ENCODE measurements around the gene LEFTY1.
"Not testable (repeated sequence)": the region's sequence is repeated elsewhere in the genome, so short reads cannot be mapped to it uniquely, and the experiment has no call there.

Gene LEFTY1, protein sequence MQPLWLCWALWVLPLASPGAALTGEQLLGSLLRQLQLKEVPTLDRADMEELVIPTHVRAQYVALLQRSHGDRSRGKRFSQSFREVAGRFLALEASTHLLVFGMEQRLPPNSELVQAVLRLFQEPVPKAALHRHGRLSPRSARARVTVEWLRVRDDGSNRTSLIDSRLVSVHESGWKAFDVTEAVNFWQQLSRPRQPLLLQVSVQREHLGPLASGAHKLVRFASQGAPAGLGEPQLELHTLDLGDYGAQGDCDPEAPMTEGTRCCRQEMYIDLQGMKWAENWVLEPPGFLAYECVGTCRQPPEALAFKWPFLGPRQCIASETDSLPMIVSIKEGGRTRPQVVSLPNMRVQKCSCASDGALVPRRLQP

DNA sequence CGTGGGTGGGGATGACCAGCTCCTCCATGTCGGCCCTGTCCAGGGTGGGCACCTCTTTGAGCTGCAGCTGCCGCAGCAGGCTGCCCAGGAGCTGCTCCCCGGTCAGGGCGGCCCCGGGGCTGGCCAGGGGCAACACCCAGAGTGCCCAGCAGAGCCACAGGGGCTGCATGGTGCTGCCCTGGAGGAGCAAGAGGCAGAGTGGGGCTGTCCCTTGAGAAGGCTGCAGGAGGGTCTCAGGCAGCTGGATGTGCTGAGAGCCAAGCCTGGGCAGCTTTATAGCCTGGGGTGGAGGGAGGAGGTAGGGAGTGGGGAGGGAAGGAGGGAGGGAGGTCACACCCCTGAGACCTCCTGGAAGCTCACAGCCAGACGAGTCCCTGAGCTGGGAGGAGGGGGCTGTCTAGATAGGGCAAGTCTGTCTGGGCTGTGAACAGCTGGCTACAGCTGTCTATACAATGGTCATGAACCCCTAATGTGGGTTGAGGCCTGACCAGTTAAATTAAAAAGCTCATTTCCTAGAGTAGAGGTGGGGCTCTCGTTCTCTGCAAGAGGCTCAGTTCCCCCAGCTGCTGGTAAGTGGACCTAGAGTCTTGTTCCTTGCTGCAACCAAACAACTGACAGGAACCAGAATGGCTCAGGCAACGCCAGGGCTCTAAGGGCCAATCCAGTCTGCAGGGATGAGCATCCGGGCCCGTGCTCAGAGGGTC, at the start of gene LEFTY1:
TSS of gene LEFTY1 (minus strand) at position 249 of the 704 bp plus-strand sequence. CDS start at position 169, 80 bp downstream.
- DNase-seq = no peak

DNA sequence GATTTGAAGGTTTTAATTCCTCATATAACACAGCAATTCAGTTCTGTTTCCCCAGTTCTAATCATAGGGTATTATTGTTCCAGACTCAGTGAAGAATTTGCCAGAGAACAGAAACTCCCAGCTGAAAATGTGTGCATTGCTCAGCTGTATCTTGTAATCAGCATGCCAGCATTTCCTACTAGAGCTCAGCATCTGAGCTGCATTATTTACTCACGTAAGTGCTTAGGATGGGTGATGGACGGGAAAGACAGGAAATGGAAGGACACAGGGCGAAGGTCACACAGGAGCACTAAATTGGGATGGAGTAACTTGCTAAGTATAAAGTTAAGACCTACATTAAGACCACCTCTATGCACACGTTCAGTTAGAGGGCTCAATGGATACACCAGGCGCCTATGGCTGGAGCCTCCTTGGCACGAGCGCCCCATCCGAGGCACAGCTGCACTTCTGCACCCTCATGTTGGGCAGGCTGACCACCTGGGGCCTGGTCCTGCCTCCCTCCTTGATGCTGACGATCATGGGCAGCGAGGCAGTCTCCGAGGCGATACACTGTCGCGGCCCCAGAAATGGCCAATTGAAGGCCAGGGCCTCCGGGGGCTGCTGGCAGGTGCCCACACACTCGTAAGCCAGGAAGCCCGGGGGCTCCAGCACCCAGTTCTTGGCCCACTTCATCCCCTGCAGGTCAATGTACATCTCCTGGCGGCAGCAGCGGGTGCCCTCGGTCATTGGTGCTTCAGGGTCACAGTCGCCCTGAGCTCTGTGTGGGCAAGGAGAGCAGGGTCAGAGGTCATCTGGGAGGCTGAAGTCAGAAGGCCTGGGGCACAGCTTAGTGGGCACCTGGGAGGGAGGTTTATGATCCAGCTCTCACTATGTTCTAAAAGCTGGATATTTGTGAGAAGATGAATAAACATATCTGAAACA, 48.4 kb upstream of the LEFTY1 start:
- DNase-seq = no peak

DNA sequence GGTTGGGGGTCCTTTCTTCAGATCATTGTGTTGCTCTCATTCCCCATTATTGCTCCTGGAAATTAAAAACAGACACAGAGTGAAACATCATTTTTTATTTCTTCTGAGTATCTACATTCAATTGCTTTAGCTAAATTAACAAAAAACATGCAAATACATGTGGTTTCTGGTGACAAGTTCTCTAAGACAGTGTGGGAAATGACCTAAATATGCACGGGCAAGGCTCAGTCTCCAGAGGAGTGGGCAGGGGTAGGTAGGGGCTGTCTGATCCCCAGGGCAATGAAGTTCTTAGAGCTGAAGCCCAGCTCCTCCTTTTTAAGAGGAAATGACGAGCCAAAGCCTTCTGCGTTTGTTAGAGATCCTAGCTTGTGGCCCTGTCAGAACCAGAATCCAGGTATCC, 47.6 kb upstream of the LEFTY1 start:
- no peak for DNase-seq

DNA sequence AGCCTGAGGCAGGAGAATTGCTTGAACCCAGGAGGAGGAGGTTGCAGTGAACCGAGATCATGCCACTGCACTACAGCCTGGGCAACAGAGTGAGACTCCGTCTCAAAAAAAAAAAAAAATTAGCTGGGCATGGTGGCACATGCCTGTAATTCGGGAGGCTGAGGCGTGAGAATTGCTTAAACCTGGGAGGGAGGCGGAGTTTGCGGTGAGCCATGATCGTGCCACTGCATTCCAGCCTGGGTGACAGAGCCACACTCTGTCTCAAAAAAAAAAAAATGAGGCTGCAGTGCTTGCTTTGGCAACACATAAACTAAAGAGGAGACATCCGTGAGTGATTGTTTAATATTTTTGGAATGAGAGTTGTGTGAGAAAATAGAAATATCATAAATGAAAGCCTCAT, 47.1 kb upstream of the LEFTY1 start:
- not testable (repeated sequence) for DNase-seq

DNA sequence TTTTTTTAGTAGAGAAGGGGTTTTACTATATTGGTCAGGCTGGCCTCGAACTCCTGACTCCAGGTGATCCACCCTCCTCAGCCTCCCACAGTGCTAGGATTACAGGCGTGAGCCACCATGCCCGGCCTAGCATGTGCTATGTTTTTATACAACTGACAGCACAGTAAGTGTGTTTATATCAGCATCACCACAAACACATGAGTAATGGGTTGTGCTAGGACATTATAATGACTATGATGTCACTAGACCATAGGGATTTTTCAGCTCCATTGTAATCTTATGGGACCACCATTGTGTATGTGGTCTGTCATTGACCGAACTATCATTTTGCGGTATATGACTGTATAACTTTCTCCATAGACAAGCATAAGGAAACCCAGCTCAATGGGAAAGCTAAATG, 45.8 kb upstream of the LEFTY1 start:
- DNase-seq = no peak

DNA sequence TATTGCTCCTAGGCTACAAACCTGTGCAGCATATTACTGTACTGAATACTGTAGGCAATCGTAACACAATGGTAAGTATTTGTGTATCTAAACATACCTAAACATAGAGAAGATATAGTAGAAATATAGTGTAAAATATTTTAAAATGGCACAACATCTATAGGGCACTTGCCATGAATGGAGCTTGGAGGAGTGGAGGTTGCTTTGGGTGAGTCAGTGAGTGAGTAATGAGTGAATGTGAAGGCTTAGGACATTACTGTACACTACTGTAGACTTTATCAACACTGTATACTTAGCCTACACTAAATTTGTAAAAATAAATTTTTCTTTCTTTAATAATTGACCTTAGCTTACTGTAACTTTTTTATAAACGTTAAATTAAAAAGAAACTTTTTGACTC, 44.1 kb upstream of the LEFTY1 start:
- no peak for DNase-seq

DNA sequence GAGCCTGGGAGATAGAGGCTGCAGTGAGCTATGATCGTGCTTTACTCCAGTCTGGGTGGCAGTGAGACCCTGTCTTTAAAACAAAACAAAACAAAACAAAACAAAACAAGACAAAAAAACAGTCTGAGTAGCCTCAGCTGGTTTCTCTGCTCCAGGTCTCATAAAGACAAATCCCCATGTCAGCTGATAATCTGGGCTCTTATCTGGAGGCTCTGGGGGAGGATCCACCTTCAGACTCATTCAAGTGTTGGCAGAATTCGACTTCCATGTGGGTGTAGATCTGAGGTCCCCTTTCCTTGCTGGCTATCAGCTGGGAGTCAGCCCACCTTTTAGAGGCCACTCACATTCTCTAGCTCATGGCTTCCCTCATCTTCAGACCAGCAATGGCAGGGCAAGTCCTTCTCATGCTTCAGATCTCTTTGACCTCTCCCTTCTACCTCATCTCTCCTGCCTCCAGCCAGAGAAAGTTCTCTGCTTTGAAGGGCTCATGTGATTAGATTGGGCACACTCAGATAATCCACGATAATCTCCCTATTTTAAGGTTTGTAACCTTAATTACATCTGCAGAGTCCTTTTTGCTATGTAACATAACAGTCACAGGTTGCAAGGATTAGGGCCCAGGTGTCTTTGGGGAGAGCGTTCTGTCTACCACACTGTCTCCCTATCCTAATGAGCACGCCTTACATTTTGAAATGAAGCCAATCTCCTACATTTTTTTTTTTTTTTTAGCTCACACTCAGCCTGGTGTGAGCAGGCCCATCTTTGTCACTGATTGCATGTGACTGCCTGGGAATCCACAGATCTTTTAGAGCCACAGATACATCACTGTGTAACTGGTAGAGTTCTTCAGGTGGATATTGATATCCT, 42.6 kb upstream of the LEFTY1 start:
- DNase-seq = no peak

DNA sequence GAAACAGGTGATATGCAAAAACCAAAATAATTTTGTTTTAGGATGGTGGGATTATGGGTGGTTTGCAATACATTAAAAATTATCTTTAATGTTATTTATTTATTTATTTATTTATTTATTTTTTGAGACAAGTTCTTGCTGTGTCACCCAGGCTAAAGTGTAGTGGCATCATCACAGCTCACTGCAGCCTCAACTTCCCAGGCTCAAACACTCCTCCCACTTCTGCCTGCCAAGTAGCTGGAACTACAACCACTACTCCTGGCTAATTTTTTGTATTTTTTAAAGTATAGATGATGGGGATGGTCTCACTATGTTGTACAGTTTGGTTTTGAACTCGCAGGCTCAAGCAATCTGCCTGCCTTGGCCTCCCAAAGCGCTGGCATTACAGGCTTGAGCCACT, 41.6 kb upstream of the LEFTY1 start:
- DNase-seq = no peak

DNA sequence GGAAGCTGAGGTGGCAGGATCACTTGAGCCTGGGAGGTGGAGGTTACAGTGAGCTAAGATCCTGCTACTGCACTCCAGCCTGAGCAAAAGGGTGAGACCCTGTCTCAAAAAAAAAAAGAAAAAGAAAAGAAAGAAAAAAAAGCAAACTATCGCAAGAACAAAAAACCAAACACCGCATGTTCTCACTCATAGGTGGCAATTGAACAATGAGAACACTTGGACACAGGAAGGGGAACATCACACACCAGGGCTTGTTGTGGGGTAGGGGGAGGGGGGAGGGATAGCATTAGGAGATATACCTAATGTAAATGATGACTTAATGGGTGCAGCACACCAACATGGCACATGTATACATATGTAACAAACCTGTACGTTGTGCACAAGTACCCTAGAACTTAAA, 40.5 kb upstream of the LEFTY1 start:
- DNase-seq = not testable (repeated sequence)

DNA sequence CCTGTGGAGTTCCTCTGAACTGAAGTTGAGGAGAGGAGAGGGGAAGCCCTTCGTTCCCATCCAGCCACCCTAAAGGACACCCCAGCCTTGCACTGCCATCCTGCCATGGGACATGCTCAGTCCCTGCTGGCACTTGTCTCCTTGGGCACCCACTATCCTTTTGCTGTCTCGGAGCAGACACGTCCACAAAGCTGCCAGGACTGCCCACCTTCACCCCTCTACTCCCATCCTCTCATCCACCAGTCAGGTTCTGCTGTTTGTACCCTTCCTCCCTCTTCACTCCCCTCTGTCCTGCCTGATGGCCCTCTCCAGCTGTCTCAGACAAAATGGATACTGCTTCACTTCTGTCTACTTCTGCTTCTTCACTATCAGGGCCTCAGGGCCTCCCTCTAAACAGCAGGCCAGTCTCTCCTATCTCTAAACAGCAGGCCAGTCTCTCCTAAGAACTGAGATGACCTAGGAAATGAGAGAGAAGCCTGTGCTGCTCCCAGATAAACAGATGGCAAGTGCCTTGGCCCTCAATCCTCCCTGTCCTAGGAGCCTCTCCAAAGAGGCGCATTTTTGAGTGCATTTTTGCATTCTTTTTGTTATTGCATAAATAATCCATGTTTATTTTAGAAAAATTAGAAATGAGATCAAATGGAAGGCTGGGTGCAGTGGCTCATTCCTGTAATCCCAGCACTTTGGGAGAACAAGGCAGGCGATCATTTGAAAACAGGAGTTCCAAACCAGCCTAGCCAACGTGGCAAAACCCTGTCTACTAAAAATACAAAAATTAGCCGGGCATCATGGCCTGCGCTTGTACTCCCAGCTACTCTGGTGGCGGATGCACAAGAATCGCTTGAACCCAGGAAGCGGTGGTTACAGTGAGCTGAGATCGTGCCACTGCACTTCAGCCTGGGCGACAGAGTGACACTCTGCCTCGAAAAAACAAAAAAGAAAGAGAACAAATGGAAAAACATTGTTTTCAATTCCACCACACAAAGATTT, 39.5 kb upstream of the LEFTY1 start:
- DNase-seq = no peak

DNA sequence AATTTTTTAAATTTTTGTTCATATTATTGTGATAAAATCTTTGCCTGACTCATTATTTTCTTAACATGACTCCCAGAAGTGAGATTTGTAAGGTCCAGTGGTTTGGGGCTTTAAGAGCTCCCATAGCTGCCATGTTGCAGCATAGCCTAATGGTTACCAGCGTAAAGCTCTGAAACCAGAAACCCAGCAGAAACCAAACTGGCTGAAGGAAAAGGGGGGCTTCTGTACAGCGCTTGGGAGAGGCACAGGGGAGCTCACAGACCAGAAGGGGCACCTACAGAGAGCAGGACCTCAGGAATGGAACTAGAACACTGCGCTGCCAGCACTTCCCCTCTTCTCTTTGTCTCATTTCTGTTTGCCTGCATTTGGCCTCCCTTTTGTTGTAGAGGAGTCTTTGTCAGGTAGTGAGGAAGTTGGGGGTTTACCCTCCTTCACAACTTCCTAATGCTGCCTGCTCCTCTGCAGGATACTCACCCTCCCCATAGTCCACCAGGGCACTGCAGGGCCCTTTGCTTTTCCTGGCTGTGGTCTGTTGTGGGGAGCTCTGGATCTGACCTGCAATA, 37.7 kb upstream of the LEFTY1 start:
- no peak for DNase-seq

DNA sequence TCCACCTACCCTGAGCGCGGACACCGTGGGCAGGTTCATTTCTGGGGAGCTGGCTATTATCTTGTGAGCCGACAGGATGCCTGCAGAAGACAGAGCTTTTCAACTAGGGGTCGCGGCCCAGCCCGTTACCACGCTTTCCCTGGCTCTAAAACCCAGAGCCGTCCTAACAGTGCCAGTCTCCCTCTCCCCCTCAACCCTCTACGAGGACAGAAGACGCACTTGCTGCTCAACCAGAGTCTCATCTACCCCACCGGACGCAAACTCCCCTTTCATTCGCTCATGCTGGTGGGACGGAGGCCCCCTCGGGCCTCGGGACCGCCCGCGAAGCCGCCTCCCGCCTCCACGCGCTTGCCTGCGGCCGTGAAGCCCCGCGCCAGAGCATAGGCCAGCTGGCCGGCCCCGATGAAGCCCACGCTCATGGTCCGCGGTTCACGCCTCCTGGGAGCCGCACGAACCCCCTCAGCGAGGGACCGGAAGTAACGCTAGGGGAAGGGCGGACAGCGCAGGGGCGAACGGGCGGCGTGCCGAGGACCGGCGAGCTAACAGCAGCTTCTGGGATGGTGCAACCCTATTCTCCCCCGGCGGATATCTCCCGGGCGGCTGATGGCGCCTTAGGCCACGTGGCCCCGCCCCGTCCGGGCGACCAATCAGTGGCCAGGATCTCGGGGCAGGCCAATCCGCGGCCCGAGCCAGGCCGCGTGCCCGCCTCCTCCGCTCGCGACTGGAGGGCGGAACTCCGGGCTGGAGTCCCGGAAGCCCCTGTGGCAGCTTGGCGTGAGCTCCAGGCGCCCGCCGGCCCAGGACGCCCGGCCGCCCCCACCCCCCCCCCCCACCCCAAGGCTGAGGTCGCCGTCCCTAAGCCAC, 35.0 kb upstream of the LEFTY1 start, which contains the start of gene PYCR2:
TSS of gene PYCR2 (minus strand) at position 559 of the 864 bp plus-strand sequence. CDS start at position 419, 140 bp downstream.
- DNase-seq = peak; percentile 98

DNA sequence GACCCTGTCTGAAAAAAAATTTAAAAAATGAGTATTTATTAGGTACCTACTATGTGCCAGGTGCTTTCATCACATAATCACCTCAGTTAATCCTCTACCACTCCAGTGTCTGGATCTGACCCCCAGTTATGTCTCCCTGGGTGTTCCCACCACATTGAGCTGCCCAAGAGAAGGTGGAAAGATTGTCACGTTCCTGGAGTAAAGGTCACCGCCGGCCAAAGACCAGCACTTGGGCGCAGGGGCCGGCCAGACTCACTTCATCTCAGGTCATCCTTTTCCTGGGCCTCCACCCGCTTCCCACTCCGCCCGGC, 34.4 kb upstream of the LEFTY1 start:
- peak; percentile 31 for DNase-seq

DNA sequence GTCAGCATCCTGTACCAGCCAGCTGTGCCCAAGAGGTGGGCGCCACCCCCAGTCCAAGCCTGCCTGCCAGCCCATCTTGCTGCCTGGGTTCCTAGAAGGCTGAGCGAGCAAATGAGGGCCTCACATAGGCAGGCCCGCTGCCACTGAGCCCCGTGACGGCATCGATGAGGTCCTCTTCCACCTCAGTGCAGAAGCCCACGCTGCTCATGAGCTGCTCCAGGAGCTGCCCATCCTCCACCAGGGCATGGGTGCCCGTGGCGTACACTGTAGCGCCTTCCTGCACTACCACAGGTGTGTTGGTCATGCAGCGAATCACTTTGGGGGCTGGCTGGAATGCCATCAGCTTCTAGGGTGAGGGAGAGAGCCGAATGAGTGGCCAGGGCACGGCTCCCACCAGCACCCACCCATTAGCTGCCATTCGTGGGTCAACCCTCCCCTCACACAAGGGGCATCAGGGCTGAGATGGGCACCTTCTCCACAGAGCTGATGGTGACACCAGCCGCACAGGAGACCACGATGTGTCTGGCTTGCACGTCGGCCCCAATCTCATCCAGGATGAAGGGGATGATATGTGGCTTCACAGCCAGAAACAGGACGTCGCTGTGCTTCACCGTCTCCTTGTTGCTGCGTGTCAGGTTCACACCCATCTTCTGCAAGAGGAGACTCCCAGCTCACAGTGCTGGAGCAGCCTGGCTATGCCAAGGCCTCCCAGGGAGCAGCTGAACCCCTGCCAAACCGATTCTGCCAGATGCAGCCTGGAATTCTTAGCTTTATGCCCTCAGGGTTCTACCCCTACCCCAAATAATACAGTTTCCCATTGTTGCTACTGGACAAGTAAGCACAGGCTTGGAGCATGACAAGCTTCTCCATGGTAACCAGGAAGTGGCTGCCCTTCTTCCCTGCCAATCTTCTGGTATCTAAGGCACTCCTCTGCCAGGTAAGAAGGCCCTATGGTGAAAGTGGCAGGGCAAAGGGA, 33.1 kb upstream of the LEFTY1 start:
- DNase-seq = no peak

DNA sequence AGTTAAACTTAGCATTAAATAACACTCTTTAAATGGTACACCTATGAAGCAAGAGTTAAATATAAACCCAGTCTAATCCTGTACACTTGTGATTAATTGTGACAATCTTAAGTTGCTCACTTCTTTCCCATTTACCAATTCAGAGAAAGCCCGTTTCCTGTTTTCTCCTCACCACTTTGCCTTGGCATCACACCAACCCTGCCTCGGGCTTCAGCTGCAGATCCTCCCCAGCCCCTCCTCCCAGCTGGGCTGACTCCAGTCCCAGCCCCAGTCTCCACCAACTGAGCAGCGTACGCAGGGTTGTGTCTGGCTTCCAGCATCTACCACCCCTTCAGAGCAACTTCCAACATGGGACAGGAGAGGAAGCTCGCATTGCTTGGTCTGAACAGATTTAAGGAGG, 31.0 kb upstream of the LEFTY1 start:
- peak; percentile 60 for DNase-seq

DNA sequence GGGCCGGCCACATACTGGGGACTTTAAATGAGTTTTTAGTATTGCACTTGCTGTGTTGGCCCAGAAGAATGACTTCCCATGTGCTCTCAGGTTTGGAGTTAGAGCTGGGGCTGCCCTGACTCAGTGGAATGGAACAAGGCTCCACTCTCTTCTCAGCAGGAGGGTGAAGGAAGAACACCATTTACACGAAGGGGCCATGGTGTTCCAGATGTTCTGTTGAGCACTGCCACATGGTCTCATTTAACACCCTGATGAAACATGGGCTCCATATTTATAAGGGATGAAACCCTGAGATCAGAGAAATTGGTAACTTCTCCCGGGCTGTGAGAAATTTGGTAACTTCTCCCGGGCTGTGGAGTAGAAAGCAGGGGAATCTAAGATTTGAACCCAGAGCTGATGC, 29.3 kb upstream of the LEFTY1 start:
- DNase-seq = no peak

DNA sequence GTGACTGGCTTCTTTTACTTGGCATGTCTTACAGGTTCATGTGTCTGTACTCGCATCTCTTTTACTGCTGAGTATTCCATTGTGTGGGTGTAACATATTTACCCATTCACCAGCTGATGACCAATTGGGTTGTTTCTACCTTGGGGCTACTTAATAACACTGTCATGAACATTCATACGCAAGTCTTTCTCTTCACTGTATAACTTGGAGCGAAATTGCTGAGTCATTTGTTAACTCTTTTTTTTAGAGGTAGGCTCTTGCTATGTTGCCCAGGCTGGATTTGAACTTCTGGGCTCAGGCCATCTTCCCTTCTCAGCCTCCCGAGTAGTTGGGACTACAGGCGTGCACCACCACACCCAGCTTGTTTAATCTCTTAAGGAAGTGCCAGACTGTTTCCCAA, 28.6 kb upstream of the LEFTY1 start:
- no peak for DNase-seq

DNA sequence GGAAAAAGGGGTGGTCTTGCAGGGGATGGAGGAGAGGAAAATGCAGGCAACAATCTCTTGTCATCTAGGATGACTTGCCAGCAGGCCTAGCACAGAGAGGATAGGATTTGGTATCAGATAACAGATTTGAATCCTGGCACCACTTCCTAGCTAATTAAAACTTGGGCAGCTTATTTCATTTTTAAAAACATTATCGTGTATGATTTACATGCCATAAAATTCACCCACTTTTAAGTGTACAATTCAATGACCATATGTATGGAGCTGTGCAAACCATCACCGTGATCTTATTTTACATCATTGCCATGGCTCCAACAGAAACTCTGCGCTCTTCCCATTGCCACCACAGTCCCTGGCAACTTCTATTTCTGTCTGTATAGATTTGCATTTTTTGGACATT, 28.2 kb upstream of the LEFTY1 start:
- DNase-seq = no peak

All from suppressor macrophage treated with lipopolysaccharide for 4 hours (primary cell).